Suprapubic skin (tissue), 4 donors: ENCODE results near the gene KLHDC8A. TPM values are rescaled to one million over a fixed set of nuclear protein-coding genes. Genes with fewer than 3 reads are reported as not detected.

ENCODE experiments used
- DNase-seq, 2 donors: peaks; one replicate each; pipeline ENCODE4 v3.0.0-alpha.2; 2019; ENCODE audit warnings: low spot score in 2 of 2
- H3K27ac ChIP-seq: fragments of 200-600 bp; sonication (generic); one replicate; pipeline ENCODE4 v1.5.1; 2019
- H3K27me3 ChIP-seq: fragments of 200-600 bp; sonication (generic); one replicate; pipeline ENCODE4 v1.5.1; 2019
- H3K36me3 ChIP-seq: fragments of 200-600 bp; sonication (generic); one replicate; pipeline ENCODE4 v1.5.1; 2019
- H3K4me1 ChIP-seq: fragments of 200-600 bp; sonication (generic); one replicate; pipeline ENCODE4 v1.5.1; 2019
- H3K4me3 ChIP-seq: fragments of 200-600 bp; sonication (generic); one replicate; pipeline ENCODE4 v1.5.1; 2019; ENCODE audit warnings: mild to moderate bottlenecking
- H3K9me3 ChIP-seq: fragments of 200-600 bp; sonication (generic); one replicate; pipeline ENCODE4 v1.5.1; 2019
- EP300 ChIP-seq: sonication (generic); formaldehyde crosslinking; IDR thresholded peaks from one replicate; pipeline ENCODE4 v1.6.1; 2017; ENCODE audit warnings: antibody characterized with exemption
- POLR2A ChIP-seq, 2 donors: fragments of 450-650 bp; IDR thresholded peaks; one replicate each; pipeline ENCODE4 v1.6.1; 2017; ENCODE audit warnings: antibody characterized with exemption in 2 of 2, mild to moderate bottlenecking in 2 of 2, moderate library complexity in 2 of 2
- POLR2AphosphoS5 ChIP-seq, 3 donors: sonication (generic); formaldehyde crosslinking; IDR thresholded peaks; one replicate each; pipeline ENCODE4 v1.6.1; 2017; ENCODE audit warnings: antibody characterized with exemption in 3 of 3
- WGBS: methylation state at CpG from one replicate; pipeline ENCODE4 v1.1.5; 2018; 5-methylcytosine and 5-hydroxymethylcytosine counted together
- total RNA-seq, 4 donors: library from RNA; depleted of rRNA; stranded (reverse); fragments of >200 nt; gene quantifications; one replicate each; pipeline ENCODE4 v1.1.0, GENCODE V29; 2016
- TF ChIP-seq, protein P1 (sequence below), 2 donors: fragments of 200-600 bp in 1 of 2; fragments of 450-650 bp in 1 of 2; sonication (generic) in 1 of 2; IDR thresholded peaks; one replicate each; pipeline ENCODE4 v1.5.1; 2016 to 2019; ENCODE audit warnings: antibody characterized with exemption in 2 of 2, mild to moderate bottlenecking in 1 of 2, moderate library complexity in 1 of 2

The KLHDC8A gene
- total RNA-seq, 4 donors from 2014 or later = 0.30 to 3.5 (median 0.62) TPM; not detected in 1

DNA sequence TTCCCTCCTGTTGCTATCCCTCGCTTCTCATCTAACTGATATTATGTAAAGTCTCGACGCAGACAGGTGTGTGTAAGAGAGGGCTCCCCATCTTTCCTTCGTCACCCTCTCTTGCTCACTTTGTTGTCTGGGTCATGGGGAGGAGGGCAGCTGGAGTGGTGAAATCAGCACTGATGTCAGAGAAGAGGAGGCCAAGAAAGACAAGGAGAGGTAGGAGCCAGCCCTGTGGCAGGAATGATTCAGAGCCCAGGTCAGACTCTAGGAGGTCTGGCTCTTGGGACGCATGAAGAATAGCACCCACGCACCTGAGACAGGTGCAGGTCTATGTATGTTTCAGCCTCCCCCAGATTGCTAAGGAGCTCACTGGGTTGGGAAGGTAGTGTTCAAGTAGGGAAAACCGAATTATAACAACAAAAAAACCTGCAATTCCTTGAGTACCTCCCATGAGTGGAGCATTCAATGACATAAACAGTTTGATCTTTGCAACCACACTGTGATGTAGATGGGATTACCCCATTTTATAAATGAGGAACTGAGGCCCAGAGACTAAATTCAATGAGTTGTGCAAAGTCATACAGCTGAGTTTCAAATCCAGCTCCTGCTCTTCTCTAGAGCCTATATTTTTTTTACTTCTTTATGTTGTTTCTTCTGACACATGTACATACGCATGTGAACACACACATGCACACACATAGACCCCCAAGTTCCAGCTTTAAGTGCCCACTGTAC is 45.6 kb downstream of the KLHDC8A start:
- no peak overlapping the region for H3K27ac ChIP-seq
- TF ChIP-seq EP300 = no peak
- TF ChIP-seq, protein P1, sequence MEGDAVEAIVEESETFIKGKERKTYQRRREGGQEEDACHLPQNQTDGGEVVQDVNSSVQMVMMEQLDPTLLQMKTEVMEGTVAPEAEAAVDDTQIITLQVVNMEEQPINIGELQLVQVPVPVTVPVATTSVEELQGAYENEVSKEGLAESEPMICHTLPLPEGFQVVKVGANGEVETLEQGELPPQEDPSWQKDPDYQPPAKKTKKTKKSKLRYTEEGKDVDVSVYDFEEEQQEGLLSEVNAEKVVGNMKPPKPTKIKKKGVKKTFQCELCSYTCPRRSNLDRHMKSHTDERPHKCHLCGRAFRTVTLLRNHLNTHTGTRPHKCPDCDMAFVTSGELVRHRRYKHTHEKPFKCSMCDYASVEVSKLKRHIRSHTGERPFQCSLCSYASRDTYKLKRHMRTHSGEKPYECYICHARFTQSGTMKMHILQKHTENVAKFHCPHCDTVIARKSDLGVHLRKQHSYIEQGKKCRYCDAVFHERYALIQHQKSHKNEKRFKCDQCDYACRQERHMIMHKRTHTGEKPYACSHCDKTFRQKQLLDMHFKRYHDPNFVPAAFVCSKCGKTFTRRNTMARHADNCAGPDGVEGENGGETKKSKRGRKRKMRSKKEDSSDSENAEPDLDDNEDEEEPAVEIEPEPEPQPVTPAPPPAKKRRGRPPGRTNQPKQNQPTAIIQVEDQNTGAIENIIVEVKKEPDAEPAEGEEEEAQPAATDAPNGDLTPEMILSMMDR (IDR thresholded peaks at IDR 0.05) = no peak
- no peak for TF ChIP-seq POLR2A (IDR thresholded peaks at IDR 0.05)
- no peak for TF ChIP-seq POLR2AphosphoS5 (IDR thresholded peaks at IDR 0.05)
- peaks cover 28% of the 10 kb centered on the region for H3K4me1 ChIP-seq
- peaks cover 24% of the 10 kb centered on the region for H3K36me3 ChIP-seq
- WGBS = 93% methylated on average over 8 of the region's 8 CpGs
- no peak for DNase-seq
- no peak overlapping the region for H3K4me3 ChIP-seq
- no peaks in the 10 kb centered on the region for H3K27me3 ChIP-seq
- no peaks in the 10 kb centered on the region for H3K9me3 ChIP-seq

DNA sequence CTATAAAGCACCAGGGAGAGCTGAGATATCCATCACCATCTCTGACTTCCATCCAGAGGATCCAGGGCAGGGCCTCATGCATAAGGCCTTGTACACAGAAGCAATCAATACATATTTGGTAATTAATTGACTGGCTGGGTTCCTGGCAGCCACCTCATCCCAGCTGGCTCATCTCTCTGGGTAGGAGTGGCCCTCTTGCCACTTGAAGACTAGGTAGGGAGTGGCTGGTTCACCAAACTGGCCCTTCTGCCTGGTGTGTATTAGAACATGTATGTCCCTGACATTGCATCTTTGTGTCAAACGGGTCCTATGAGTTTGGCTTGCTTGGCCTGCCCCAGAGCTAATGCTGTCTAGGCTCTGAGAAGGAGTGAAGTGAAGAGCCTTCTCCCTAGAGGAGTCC is 47.0 kb downstream of the KLHDC8A start:
- H3K4me1 ChIP-seq = peaks cover 19% of the 10 kb centered on the region
- no peaks in the 10 kb centered on the region for H3K9me3 ChIP-seq
- H3K27ac ChIP-seq = no peak overlapping the region
- 45% methylated on average over 1 of the region's 1 CpG for WGBS
- TF ChIP-seq POLR2AphosphoS5 (IDR thresholded peaks at IDR 0.05) (no peak), POLR2A (IDR thresholded peaks at IDR 0.05) (no peak), EP300 (no peak)
- TF ChIP-seq, protein P1 (IDR thresholded peaks at IDR 0.05) = no peak
- no peaks in the 10 kb centered on the region for H3K27me3 ChIP-seq
- no peak for DNase-seq
- no peak overlapping the region for H3K4me3 ChIP-seq
- H3K36me3 ChIP-seq = peaks cover 33% of the 10 kb centered on the region

DNA sequence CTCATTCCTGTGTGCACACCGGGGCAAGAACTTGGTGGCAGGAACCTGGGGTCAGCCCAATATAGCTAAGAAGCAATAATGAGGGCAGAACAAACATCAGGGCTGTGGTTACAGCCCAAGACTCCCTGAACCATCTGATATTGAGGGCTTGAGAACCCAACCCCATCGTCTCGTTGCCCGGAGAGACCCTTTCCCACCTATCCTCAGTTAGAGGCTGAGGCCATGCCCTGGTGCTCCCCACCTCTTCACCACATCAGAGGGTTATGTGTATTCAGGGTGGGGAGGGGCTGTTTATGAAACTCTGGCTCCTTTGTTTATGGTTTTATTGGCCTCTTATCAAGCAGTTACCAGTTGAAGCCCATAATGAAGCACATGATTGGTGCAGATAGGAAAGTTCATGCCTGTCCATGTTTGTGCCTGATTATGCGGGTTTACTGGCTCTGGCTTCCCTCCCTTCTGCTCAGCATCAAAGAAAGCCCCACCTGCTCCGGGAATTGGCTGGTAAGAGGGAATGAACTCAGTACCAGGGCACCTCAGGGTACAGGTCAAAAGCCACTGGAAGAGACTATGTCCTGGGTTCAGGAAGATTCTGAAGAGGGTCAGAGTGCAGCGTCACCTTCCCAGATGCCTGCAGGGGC is 49.7 kb downstream of the KLHDC8A start:
- H3K27me3 ChIP-seq = no peaks in the 10 kb centered on the region
- no peaks in the 10 kb centered on the region for H3K9me3 ChIP-seq
- no peak overlapping the region for H3K27ac ChIP-seq
- TF ChIP-seq POLR2AphosphoS5 (IDR thresholded peaks at IDR 0.05) = no peak
- WGBS = 65% methylated on average over 7 of the region's 7 CpGs
- no peak overlapping the region for H3K4me3 ChIP-seq
- H3K4me1 ChIP-seq = peaks cover 12% of the 10 kb centered on the region
- H3K36me3 ChIP-seq = peaks cover 54% of the 10 kb centered on the region
- DNase-seq = no peak

DNA sequence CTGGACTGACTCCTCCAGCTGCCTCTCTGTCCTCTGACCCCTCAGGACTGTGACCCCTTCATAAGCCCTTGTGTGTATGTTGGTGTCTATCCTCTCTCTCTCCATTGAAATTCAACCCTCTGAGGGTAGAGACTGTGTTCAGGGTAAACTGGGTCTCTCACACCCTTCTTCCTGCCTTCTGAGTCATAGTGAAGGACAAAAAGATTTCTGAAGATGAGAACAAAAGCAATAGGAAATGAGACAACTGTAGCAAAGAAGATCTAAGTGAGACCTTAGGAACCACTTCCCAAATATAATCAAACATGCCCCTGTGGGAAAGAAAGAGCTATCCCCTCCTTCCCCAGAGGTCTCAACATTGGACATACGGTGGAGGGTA is 52.0 kb downstream of the KLHDC8A start:
- 82% methylated on average over 1 of the region's 1 CpG for WGBS
- Histone ChIP-seq H3K4me1 (peaks cover 6% of the 10 kb centered on the region), H3K36me3 (peaks cover 54% of the 10 kb centered on the region), H3K27ac (no peak overlapping the region), H3K9me3 (no peaks in the 10 kb centered on the region), H3K27me3 (no peaks in the 10 kb centered on the region), H3K4me3 (no peak overlapping the region)
- no peak for DNase-seq
- TF ChIP-seq, protein P1 (IDR thresholded peaks at IDR 0.05) = no peak
- TF ChIP-seq POLR2A (IDR thresholded peaks at IDR 0.05) (no peak), POLR2AphosphoS5 (IDR thresholded peaks at IDR 0.05) (no peak), EP300 (no peak)

DNA sequence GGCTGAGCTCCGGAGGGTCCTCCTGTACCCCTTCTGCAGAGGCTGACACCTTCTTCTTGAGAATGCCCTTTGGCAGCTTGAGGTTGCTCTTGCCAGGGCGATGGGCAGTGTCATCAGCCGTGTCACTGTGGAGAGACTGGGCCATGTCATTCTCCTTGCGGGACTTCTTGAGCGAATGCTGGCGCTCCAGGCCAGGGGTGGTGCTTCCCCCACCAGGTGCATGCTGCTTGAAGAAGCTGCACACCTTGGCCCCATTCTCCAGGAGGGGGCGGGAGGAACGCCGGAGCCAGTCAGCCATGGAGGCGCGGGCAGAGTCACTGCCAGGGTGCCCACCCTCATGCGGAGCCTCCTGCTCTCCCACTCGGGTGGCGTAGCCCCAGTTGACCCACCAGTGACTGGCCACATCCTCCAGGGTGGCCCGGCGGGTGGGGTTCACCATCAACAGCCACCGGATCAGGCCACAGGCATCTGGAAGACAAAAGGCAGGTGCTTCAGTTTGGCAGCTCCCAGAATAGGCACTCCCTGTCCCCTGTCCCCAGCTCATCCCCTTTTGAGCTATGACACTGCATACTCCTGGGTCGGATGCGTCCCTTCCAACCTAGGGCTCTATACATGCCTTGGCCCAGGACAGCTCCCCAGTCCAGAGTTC is 52.6 kb downstream of the KLHDC8A start:
- no peak overlapping the region for H3K27ac ChIP-seq
- no peak overlapping the region for H3K4me3 ChIP-seq
- DNase-seq = no peak
- H3K4me1 ChIP-seq = peaks cover 6% of the 10 kb centered on the region
- peaks cover 54% of the 10 kb centered on the region for H3K36me3 ChIP-seq
- TF ChIP-seq, protein P1 (IDR thresholded peaks at IDR 0.05) = no peak
- TF ChIP-seq POLR2A (IDR thresholded peaks at IDR 0.05) (no peak), POLR2AphosphoS5 (IDR thresholded peaks at IDR 0.05) (no peak), EP300 (no peak)
- WGBS = 97% methylated on average over 5 of the region's 19 CpGs
- H3K9me3 ChIP-seq = no peaks in the 10 kb centered on the region
- H3K27me3 ChIP-seq = no peaks in the 10 kb centered on the region
